Loucy (cell line): Measurements from ENCODE around the gene ANKRD10.

Source experiments
- H2AFZ ChIP-seq: fragments of 200-600 bp; sonication (generic); 2 replicates; pipeline ENCODE4 v1.6.0; 2016; ENCODE audit warnings: antibody characterized with exemption, mild to moderate bottlenecking, low read length, moderate library complexity
- H3F3A ChIP-seq: fragments of 200-600 bp; 2 replicates; pipeline ENCODE4 v1.6.0; 2016; ENCODE audit warnings: antibody characterized with exemption, low read depth, mild to moderate bottlenecking
- H3K27me3 ChIP-seq: fragments of 200-600 bp; sonication (generic); 2 replicates; pipeline ENCODE4 v1.6.1; 2014; ENCODE audit warnings: low read length, mild to moderate bottlenecking; ENCODE audit not compliant: insufficient read depth, poor library complexity, severe bottlenecking
- H3K36me3 ChIP-seq: fragments of 200-600 bp; sonication (generic); 2 replicates; pipeline ENCODE4 v1.6.1; 2016; ENCODE audit warnings: low read length; ENCODE audit not compliant: insufficient read depth
- H3K4me1 ChIP-seq: fragments of 200-600 bp; sonication (generic); 2 replicates; pipeline ENCODE4 v1.5.1; 2014; ENCODE audit warnings: low read length, mild to moderate bottlenecking; ENCODE audit not compliant: insufficient read depth, poor library complexity, severe bottlenecking
- H3K4me2 ChIP-seq: fragments of 200-600 bp; sonication (generic); 2 replicates; pipeline ENCODE4 v1.6.0; 2014; ENCODE audit warnings: antibody characterized with exemption, low read length, low read depth, mild to moderate bottlenecking; ENCODE audit not compliant: poor library complexity, severe bottlenecking
- H3K4me3 ChIP-seq: fragments of 200-600 bp; sonication (generic); 2 replicates; pipeline ENCODE4 v1.5.1; 2014; ENCODE audit warnings: low read length, mild to moderate bottlenecking, mixed read lengths; ENCODE audit not compliant: poor library complexity, severe bottlenecking
- H3K79me2 ChIP-seq: fragments of 200-600 bp; sonication (generic); 2 replicates; pipeline ENCODE4 v1.6.1; 2014; ENCODE audit warnings: low read length; ENCODE audit not compliant: insufficient read depth
- H3K9ac ChIP-seq: fragments of 200-600 bp; sonication (generic); 2 replicates; pipeline ENCODE4 v1.6.0; 2014; ENCODE audit warnings: mild to moderate bottlenecking, low read depth, low read length, moderate library complexity; ENCODE audit not compliant: poor library complexity, severe bottlenecking
- H3K9me2 ChIP-seq: fragments of 200-600 bp; sonication (generic); replicated peaks from 2 replicates; pipeline ENCODE4 v1.6.1; 2016; ENCODE audit warnings: low read depth, low read length, mixed read lengths
- H3K9me3 ChIP-seq: fragments of 200-600 bp; sonication (generic); 2 replicates; pipeline ENCODE4 v1.6.1; 2014; ENCODE audit warnings: mild to moderate bottlenecking, antibody characterized with exemption, low read length, low read depth; ENCODE audit not compliant: insufficient read depth
- H4K20me1 ChIP-seq: fragments of 200-600 bp; sonication (generic); 2 replicates; pipeline ENCODE4 v1.6.0; 2014; ENCODE audit warnings: antibody characterized with exemption, low read length, mild to moderate bottlenecking; ENCODE audit not compliant: insufficient read depth, poor library complexity, severe bottlenecking
- EZH2phosphoT487 ChIP-seq: fragments of 200-600 bp; IDR thresholded peaks from 2 replicates; pipeline ENCODE4 v1.6.1; 2018; ENCODE audit warnings: antibody characterized with exemption, mild to moderate bottlenecking, moderate library complexity, borderline replicate concordance
- TF ChIP-seq, protein P1 (sequence below): fragments of 200-600 bp; sonication (generic); conservative IDR thresholded peaks from 2 replicates; pipeline ENCODE4 v1.5.1; 2014; ENCODE audit warnings: mild to moderate bottlenecking, antibody characterized with exemption, low read length

ANKRD10 gene

DNA sequence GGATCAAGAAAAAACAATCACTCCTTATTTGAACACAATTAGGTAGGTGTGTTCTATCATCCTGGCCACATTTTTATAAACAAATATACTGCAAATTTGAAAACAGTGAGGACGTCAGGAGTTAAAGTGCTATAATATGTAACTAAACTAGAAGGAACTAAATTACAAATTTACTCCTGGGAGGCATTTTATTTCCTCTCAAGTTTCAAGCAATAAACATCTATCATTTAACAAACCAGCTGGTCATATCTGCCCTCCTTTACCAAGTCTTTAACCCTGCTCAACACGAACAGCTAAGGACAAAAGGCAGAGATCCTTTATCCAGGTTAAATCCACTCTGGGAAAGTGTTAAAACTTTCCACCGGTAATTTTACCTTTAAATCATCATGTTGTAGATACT, 26.5 kb downstream of the ANKRD10 start:
- Histone ChIP-seq H3K4me2 (no peak overlapping the region), H3K27me3 (no peaks in the 10 kb centered on the region), H2AFZ (no peak overlapping the region), H3K36me3 (peaks cover 21% of the 10 kb centered on the region; the same call in 1 of the 2 replicates), H3K9ac (no peak overlapping the region), H3K4me1 (no peaks in the 10 kb centered on the region), H3F3A (no peaks in the 10 kb centered on the region), H3K79me2 (no peaks in the 10 kb centered on the region), H3K9me2 (no peaks in the 10 kb centered on the region), H3K4me3 (no peak overlapping the region), H4K20me1 (no peaks in the 10 kb centered on the region), H3K9me3 (no peaks in the 10 kb centered on the region)
- TF ChIP-seq, protein P1, sequence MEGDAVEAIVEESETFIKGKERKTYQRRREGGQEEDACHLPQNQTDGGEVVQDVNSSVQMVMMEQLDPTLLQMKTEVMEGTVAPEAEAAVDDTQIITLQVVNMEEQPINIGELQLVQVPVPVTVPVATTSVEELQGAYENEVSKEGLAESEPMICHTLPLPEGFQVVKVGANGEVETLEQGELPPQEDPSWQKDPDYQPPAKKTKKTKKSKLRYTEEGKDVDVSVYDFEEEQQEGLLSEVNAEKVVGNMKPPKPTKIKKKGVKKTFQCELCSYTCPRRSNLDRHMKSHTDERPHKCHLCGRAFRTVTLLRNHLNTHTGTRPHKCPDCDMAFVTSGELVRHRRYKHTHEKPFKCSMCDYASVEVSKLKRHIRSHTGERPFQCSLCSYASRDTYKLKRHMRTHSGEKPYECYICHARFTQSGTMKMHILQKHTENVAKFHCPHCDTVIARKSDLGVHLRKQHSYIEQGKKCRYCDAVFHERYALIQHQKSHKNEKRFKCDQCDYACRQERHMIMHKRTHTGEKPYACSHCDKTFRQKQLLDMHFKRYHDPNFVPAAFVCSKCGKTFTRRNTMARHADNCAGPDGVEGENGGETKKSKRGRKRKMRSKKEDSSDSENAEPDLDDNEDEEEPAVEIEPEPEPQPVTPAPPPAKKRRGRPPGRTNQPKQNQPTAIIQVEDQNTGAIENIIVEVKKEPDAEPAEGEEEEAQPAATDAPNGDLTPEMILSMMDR: no peak

DNA sequence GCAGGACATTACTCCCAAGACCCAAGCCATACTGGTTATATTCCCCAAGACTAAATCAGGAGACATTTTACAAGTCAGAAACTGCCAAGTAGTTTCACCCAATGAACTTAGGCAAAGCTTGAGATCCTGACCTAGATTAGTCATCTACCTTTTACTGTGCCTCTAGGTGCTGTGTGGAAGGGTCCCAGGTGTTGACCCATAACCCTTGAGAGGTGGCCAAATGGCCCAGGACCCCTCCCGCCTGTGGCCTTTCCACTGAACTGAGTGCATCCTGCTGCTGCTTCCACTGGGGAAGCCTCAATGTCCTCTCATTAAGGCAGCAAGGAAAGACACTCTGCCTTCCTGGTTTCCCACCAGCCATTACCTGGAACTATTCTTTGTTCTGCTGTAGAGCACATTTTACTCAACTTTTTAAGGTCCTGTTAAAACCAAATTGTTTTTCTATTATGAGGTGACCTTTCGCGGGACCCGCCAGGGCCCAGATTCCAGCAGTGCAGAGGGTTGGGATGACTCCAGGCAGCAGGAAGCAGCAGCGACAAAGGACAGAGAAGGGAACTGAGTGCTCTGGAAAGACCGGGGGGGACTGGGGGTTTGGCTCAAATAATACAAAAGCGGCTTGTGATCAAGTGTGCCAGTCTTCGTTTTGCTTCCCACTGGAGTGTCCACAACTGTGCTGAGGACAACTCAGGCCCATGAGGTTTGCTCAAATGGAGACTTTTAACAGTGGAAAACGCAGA, 27.1 kb downstream of the ANKRD10 start:
- Histone ChIP-seq H4K20me1 (no peaks in the 10 kb centered on the region), H3F3A (no peaks in the 10 kb centered on the region), H2AFZ (no peak overlapping the region), H3K4me1 (no peaks in the 10 kb centered on the region), H3K36me3 (peaks cover 15% of the 10 kb centered on the region; the same call in 1 of the 2 replicates), H3K79me2 (no peaks in the 10 kb centered on the region), H3K9ac (no peak overlapping the region), H3K9me2 (no peaks in the 10 kb centered on the region), H3K27me3 (no peaks in the 10 kb centered on the region), H3K9me3 (no peaks in the 10 kb centered on the region), H3K4me2 (no peak overlapping the region), H3K4me3 (no peak overlapping the region)
- TF ChIP-seq, protein P1: no peak
- TF ChIP-seq EZH2phosphoT487: no peak

DNA sequence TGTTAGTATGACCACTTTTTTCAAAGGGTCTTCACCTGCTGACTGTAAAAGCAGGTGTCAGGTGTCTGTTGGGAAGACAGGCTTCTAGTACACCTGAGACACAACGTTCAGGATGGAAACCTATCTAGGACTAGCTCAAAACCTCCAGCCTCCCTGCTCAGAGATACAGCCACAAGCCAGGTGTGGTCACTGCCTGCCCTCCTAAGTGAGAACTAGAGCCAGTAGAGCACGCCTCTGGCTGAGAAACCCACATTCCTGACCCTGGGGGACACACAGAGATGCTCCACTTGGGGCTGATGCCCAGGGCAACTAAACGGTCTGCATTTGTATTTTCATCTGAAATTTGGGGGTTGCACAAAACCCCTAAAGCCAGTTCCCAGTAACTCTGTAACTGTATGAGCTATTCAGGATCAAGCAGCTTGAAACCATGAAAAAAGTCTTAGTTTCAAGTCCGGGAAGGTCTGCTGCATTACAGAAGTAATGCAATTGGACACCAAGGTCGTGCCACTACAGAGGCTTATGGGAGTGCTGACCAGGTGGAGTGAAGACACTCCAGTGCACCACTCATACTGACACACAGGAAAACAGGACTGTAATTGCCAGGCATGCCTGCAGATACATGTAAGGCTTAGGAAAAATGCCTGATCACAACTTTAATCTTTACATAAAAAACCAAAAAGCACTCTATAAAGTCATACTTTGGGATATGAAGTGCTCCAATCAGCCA, 27.8 kb downstream of the ANKRD10 start:
- no peaks in the 10 kb centered on the region for H3F3A ChIP-seq
- no peaks in the 10 kb centered on the region for H3K9me3 ChIP-seq
- no peak overlapping the region for H3K9ac ChIP-seq
- H3K4me1 ChIP-seq: no peaks in the 10 kb centered on the region
- no peaks in the 10 kb centered on the region for H4K20me1 ChIP-seq
- H3K4me2 ChIP-seq: no peak overlapping the region
- peaks cover 9% of the 10 kb centered on the region; the same call in 1 of the 2 replicates for H3K36me3 ChIP-seq
- no peak overlapping the region for H3K4me3 ChIP-seq
- no peak overlapping the region for H2AFZ ChIP-seq
- H3K27me3 ChIP-seq: no peaks in the 10 kb centered on the region
- TF ChIP-seq, protein P1: no peak
- no peak for TF ChIP-seq EZH2phosphoT487
- H3K79me2 ChIP-seq: no peaks in the 10 kb centered on the region
- no peaks in the 10 kb centered on the region for H3K9me2 ChIP-seq
